Mesothelial cell of epicardium (in vitro differentiated cells): ENCODE results near the gene LHFPL6. TPM values are rescaled to one million over a fixed set of nuclear protein-coding genes. Genes with fewer than 3 reads are reported as not detected.

Experiments
- DNase-seq, 2 experiments: peaks; one replicate each; pipeline ENCODE4 v3.0.0; 2021; ENCODE audit warnings: low spot score in 2 of 2; ENCODE audit not compliant: unreplicated experiment in 2 of 2
- H3K27ac Mint-ChIP-seq: 2 replicates; pipeline ENCODE4 v1.8.0; 2021; ENCODE audit warnings: mixed read lengths
- H3K27me3 Mint-ChIP-seq: 2 replicates; pipeline ENCODE4 v1.8.0; 2021; ENCODE audit warnings: low read depth, mixed read lengths
- H3K36me3 Mint-ChIP-seq: 2 replicates; pipeline ENCODE4 v1.8.0; 2021; ENCODE audit warnings: mixed read lengths
- H3K4me1 Mint-ChIP-seq: 2 replicates; pipeline ENCODE4 v1.8.0; 2021; ENCODE audit warnings: mixed read lengths
- H3K4me3 Mint-ChIP-seq: 2 replicates; pipeline ENCODE4 v1.8.0; 2021; ENCODE audit warnings: mild to moderate bottlenecking, moderate library complexity, mixed read lengths
- H3K9me3 Mint-ChIP-seq: 2 replicates; pipeline ENCODE4 v1.8.0; 2021; ENCODE audit warnings: mixed read lengths
- total RNA-seq: library from RNA; stranded (reverse); gene quantifications from 3 replicates; pipeline ENCODE4 v1.2.1, GENCODE V29; 2021
- TF ChIP-seq, protein P1 (sequence below): fragments of 200-600 bp; sonication (generic); IDR thresholded peaks from one replicate; pipeline ENCODE4 v1.5.0; 2021; ENCODE audit warnings: antibody characterized with exemption; ENCODE audit not compliant: unreplicated experiment

Gene LHFPL6
- total RNA-seq, 1 donor from 2014 or later = 18.2 TPM

- Mint-ChIP-seq H3K4me3 (no peak overlapping the region), H3K27me3 (no peaks in the 10 kb centered on the region), H3K36me3 (peaks cover 1% of the 10 kb centered on the region), H3K27ac (no peak overlapping the region), H3K9me3 (no peaks in the 10 kb centered on the region), H3K4me1 (peaks cover 22% of the 10 kb centered on the region)
- TF ChIP-seq, protein P1, sequence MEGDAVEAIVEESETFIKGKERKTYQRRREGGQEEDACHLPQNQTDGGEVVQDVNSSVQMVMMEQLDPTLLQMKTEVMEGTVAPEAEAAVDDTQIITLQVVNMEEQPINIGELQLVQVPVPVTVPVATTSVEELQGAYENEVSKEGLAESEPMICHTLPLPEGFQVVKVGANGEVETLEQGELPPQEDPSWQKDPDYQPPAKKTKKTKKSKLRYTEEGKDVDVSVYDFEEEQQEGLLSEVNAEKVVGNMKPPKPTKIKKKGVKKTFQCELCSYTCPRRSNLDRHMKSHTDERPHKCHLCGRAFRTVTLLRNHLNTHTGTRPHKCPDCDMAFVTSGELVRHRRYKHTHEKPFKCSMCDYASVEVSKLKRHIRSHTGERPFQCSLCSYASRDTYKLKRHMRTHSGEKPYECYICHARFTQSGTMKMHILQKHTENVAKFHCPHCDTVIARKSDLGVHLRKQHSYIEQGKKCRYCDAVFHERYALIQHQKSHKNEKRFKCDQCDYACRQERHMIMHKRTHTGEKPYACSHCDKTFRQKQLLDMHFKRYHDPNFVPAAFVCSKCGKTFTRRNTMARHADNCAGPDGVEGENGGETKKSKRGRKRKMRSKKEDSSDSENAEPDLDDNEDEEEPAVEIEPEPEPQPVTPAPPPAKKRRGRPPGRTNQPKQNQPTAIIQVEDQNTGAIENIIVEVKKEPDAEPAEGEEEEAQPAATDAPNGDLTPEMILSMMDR = no peak
- no peak for DNase-seq
Observed at GRCh38 chr13:39531646-39532045, 71.3 kb downstream of the LHFPL6 start.

- H3K4me1 Mint-ChIP-seq = peaks cover 16% of the 10 kb centered on the region
Observed at GRCh38 chr13:39530916-39531315, 72.1 kb downstream of the LHFPL6 start.

GRCh38 chr13:39528661-39528980 lies 74.4 kb downstream of the LHFPL6 start:
- no peak for DNase-seq
- no peak overlapping the region for H3K27ac Mint-ChIP-seq
- no peaks in the 10 kb centered on the region for H3K9me3 Mint-ChIP-seq
- peaks cover 1% of the 10 kb centered on the region for H3K36me3 Mint-ChIP-seq
- H3K27me3 Mint-ChIP-seq = no peaks in the 10 kb centered on the region
- TF ChIP-seq, protein P1 = no peak
- no peak overlapping the region for H3K4me3 Mint-ChIP-seq
- H3K4me1 Mint-ChIP-seq = peaks cover 4% of the 10 kb centered on the region

More at GRCh38 chr13:39530916-39531315, 72.1 kb downstream of the LHFPL6 start:
- no peaks in the 10 kb centered on the region for H3K27me3 Mint-ChIP-seq
- no peak for DNase-seq
- H3K9me3 Mint-ChIP-seq = no peaks in the 10 kb centered on the region
- TF ChIP-seq, protein P1 = no peak
- H3K4me3 Mint-ChIP-seq = no peak overlapping the region
- peaks cover 1% of the 10 kb centered on the region for H3K36me3 Mint-ChIP-seq
- no peak overlapping the region for H3K27ac Mint-ChIP-seq

- no peak overlapping the region for H3K27ac Mint-ChIP-seq
- peaks cover 1% of the 10 kb centered on the region for H3K36me3 Mint-ChIP-seq
- H3K4me1 Mint-ChIP-seq = peaks cover 4% of the 10 kb centered on the region
- TF ChIP-seq, protein P1 = no peak
- H3K27me3 Mint-ChIP-seq = no peaks in the 10 kb centered on the region
- DNase-seq = no peak
- no peak overlapping the region for H3K4me3 Mint-ChIP-seq
- no peaks in the 10 kb centered on the region for H3K9me3 Mint-ChIP-seq
Observed at GRCh38 chr13:39527961-39528660, 74.9 kb downstream of the LHFPL6 start.

DNA sequence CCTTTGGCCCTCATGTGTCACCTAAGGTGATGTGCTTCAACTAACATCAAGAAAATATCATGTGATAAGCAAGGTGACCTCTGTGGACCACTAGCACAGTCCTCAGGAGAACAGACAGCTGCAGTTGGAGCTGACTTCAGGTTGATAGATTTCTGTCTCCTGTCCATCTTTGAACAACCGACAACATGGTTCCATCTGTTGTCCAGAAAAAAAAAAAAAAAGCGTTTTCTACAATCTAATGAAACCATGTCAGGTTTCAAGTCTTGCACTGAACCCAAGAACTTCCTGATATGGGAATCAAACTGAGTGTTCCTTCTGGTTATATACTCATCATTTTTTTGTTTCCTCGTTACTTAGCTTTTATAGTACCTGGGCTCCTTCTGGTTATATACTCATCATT lies 75.7 kb downstream of the LHFPL6 start:
- DNase-seq = no peak
- TF ChIP-seq, protein P1 = no peak
- peaks cover 4% of the 10 kb centered on the region for H3K4me1 Mint-ChIP-seq
- H3K9me3 Mint-ChIP-seq = no peaks in the 10 kb centered on the region
- no peak overlapping the region for H3K27ac Mint-ChIP-seq
- H3K36me3 Mint-ChIP-seq = no peaks in the 10 kb centered on the region
- H3K4me3 Mint-ChIP-seq = no peak overlapping the region
- no peaks in the 10 kb centered on the region for H3K27me3 Mint-ChIP-seq
